ENCODE results near the gene EPHA2.

- TF ChIP-seq POLR2A (IDR thresholded peaks at IDR 0.05; ENCODE audit: low read depth, low read length) (no peak), POLR2AphosphoS5 (IDR thresholded peaks at IDR 0.05; ENCODE audit: low read depth, low read length) (no peak), TAF1 (IDR thresholded peaks at IDR 0.05; ENCODE audit: borderline replicate concordance, low read depth, low read length) (no peak)
Measured at GRCh38 chr1:16087733-16088132, 68.1 kb downstream of the EPHA2 start.
